PC-3 (cell line): Measurements from ENCODE around the gene FBXO17. TPM values are rescaled to one million over a fixed set of nuclear protein-coding genes. Genes with fewer than 3 reads are reported as not detected.
A peak's percentile ranks its signal among the peaks of the same experiment; 100 is the strongest.
"Not testable (repeated sequence)": the region's sequence is repeated elsewhere in the genome, so short reads cannot be mapped to it uniquely, and the experiment has no call there.

ENCODE experiments used
- ATAC-seq: fragments of 200-7000 bp; cut with Tn5 transposase; 2 replicates; pipeline ENCODE4 v1.9.1; 2020; ENCODE audit warnings: mild to moderate bottlenecking, moderate library complexity
- BruUV-seq: library from RNA; stranded (reverse); fragments of 400-500 nt; replicated peaks from 2 replicates; lab custom pipeline; 2021; lab: Mats Ljungman, UMichigan
- CTCF ChIA-PET: fragments of 300-600 bp; sonication (Branson Sonifier 250); formaldehyde crosslinking; loops from one replicate; lab custom pipeline; 2022; ENCODE audit warnings: antibody characterized with exemption; lab: Charles Lee
- POLR2A ChIA-PET: fragments of 300-600 bp; sonication (Branson Sonifier 250); formaldehyde crosslinking; loops from one replicate; lab custom pipeline; 2022; ENCODE audit warnings: antibody characterized with exemption; ENCODE audit not compliant: unreplicated experiment; lab: Charles Lee
- DNase-seq: peaks from one replicate; pipeline ENCODE4 v3.0.0-alpha.2; 2015
- H2AFZ ChIP-seq: fragments of 300-600 bp; sonication (generic); 2 replicates; pipeline ENCODE4 v1.6.0; 2016; ENCODE audit warnings: antibody characterized with exemption, low read length
- H3F3A ChIP-seq: fragments of 300-600 bp; sonication (generic); one replicate; pipeline ENCODE4 v1.6.0; 2017; ENCODE audit warnings: antibody characterized with exemption, low read length, control low read depth, mild to moderate bottlenecking; ENCODE audit not compliant: unreplicated experiment
- H3K27ac ChIP-seq: fragments of 300-600 bp; sonication (generic); 2 replicates; pipeline ENCODE4 v1.5.1; 2016; ENCODE audit warnings: mild to moderate bottlenecking, low read length
- H3K27me3 ChIP-seq: fragments of 300-600 bp; sonication (generic); 2 replicates; pipeline ENCODE4 v1.6.1; 2016; ENCODE audit warnings: low read length, mixed read lengths
- H3K36me3 ChIP-seq: fragments of 300-600 bp; sonication (generic); 2 replicates; pipeline ENCODE4 v1.6.1; 2016; ENCODE audit warnings: low read depth, mixed run types, low read length, mixed read lengths
- H3K4me1 ChIP-seq: fragments of 300-600 bp; sonication (generic); 2 replicates; pipeline ENCODE4 v1.5.1; 2016; ENCODE audit warnings: low read length; ENCODE audit not compliant: insufficient read depth
- H3K4me2 ChIP-seq: fragments of 300-600 bp; sonication (generic); 2 replicates; pipeline ENCODE4 v1.6.0; 2016; ENCODE audit warnings: low read length
- H3K4me3 ChIP-seq: fragments of 300-600 bp; sonication (generic); 2 replicates; pipeline ENCODE4 v1.5.1; 2016; ENCODE audit warnings: mild to moderate bottlenecking, low read length, mixed read lengths
- H3K79me2 ChIP-seq: fragments of 300-600 bp; sonication (generic); 2 replicates; pipeline ENCODE4 v1.6.1; 2017; ENCODE audit warnings: low read length, mixed read lengths
- H3K9ac ChIP-seq: fragments of 300-600 bp; sonication (generic); 2 replicates; pipeline ENCODE4 v1.6.0; 2016; ENCODE audit warnings: mild to moderate bottlenecking, low read length
- H3K9me2 ChIP-seq: fragments of 300-600 bp; sonication (generic); replicated peaks from 2 replicates; pipeline ENCODE4 v1.6.1; 2016; ENCODE audit warnings: mixed run types, low read length, mixed read lengths
- H3K9me3 ChIP-seq: fragments of 300-600 bp; sonication (generic); 2 replicates; pipeline ENCODE4 v1.6.1; 2016; ENCODE audit warnings: low read length, mixed read lengths
- H4K20me1 ChIP-seq: fragments of 300-600 bp; sonication (generic); 2 replicates; pipeline ENCODE4 v1.6.1; 2016; ENCODE audit warnings: low read length, mixed read lengths
- CTCF ChIP-seq: fragments of 300-600 bp; sonication (generic); conservative IDR thresholded peaks from 2 replicates; pipeline ENCODE4 v1.5.1; 2017; ENCODE audit warnings: antibody characterized with exemption, low read depth, mild to moderate bottlenecking, low read length
- EZH2 ChIP-seq: fragments of 300-600 bp; sonication (generic); IDR thresholded peaks from one replicate; pipeline ENCODE4 v1.6.1; 2017; ENCODE audit warnings: antibody characterized with exemption, mild to moderate bottlenecking, low read length; ENCODE audit not compliant: unreplicated experiment
- EZH2phosphoT487 ChIP-seq: fragments of 300-600 bp; sonication (generic); IDR thresholded peaks from 2 replicates; pipeline ENCODE4 v1.6.1; 2018; ENCODE audit warnings: mild to moderate bottlenecking, antibody characterized with exemption, low read length, borderline replicate concordance
- intact Hi-C: fragments of 100-400 bp; cut with micrococcal nuclease; formaldehyde crosslinking; loops from 2 replicates; pipeline ENCODE4 v1.9.0; 2023
- total RNA-seq: library from RNA; depleted of rRNA; stranded (reverse); fragments of >200 nt; gene quantifications from 2 replicates; pipeline ENCODE4 v1.2.3, GENCODE V29; 2014

FBXO17 gene
- total RNA-seq, 1 experiment from 2014 or later, result not detected

GRCh38 chr19:38993271-38993670 lies 17.7 kb upstream of the FBXO17 start:
- Histone ChIP-seq H3K9me3 (no peaks in the 10 kb centered on the region), H2AFZ (peak overlapping the region; percentile 42; the same call in 1 of the 2 replicates), H4K20me1 (no peaks in the 10 kb centered on the region), H3K9me2 (no peaks in the 10 kb centered on the region), H3K9ac (no peak overlapping the region), H3K4me1 (peaks cover 4% of the 10 kb centered on the region; the same call in 1 of the 2 replicates), H3K27me3 (no peaks in the 10 kb centered on the region), H3K27ac (no peak overlapping the region), H3K4me2 (no peak overlapping the region), H3K36me3 (no peaks in the 10 kb centered on the region), H3F3A (no peaks in the 10 kb centered on the region), H3K79me2 (no peaks in the 10 kb centered on the region), H3K4me3 (no peak overlapping the region)
- CTCF ChIA-PET, result no interaction called here
- DNase-seq (peak; percentile 73), ATAC-seq (peak; percentile 60)
- TF ChIP-seq CTCF, result no peak
- TF ChIP-seq EZH2phosphoT487, result no peak
- no peak for TF ChIP-seq EZH2
- POLR2A ChIA-PET, result interaction anchor here (0.6 kb wide), 1 partner anchor 349 kb away, joined by 4 read pairs; the partner anchor contains the start of gene SAMD4B
- intact Hi-C loops, result no loop called here
- BruUV-seq, result no TSS peak

GRCh38 chr19:38990949-38991697 lies 15.6 kb upstream of the FBXO17 start:
- no peaks in the 10 kb centered on the region for H3K79me2 ChIP-seq

GRCh38 chr19:38989614-38990013 lies 14.1 kb upstream of the FBXO17 start:
- H3K4me1 ChIP-seq, H3K27ac ChIP-seq, H3K36me3 ChIP-seq, H3K9me2 ChIP-seq, CTCF ChIA-PET, H2AFZ ChIP-seq, H3K4me3 ChIP-seq, H3K9me3 ChIP-seq, BruUV-seq, H4K20me1 ChIP-seq, intact Hi-C loops, H3K27me3 ChIP-seq, H3K4me2 ChIP-seq, H3F3A ChIP-seq, H3K79me2 ChIP-seq, H3K9ac ChIP-seq, DNase-seq, ATAC-seq, POLR2A ChIA-PET: not testable (repeated sequence)

More at GRCh38 chr19:38990949-38991697, 15.6 kb upstream of the FBXO17 start:
- Histone ChIP-seq H2AFZ (no peak overlapping the region), H3K27ac (no peak overlapping the region), H3K4me1 (peaks cover 4% of the 10 kb centered on the region; the same call in 1 of the 2 replicates), H3K27me3 (no peaks in the 10 kb centered on the region), H3K4me2 (no peak overlapping the region), H3F3A (no peaks in the 10 kb centered on the region), H3K9me3 (no peaks in the 10 kb centered on the region), H4K20me1 (no peaks in the 10 kb centered on the region), H3K9me2 (no peaks in the 10 kb centered on the region), H3K9ac (no peak overlapping the region), H3K36me3 (no peaks in the 10 kb centered on the region), H3K4me3 (no peak overlapping the region)
- intact Hi-C loops, result no loop called here
- CTCF ChIA-PET, result no interaction called here
- DNase-seq (peak; percentile 60), ATAC-seq (no peak)
- TF ChIP-seq CTCF (no peak), EZH2phosphoT487 (no peak), EZH2 (no peak)
- BruUV-seq, result no TSS peak
- POLR2A ChIA-PET, result no interaction called here
